ELF-1 (cell line): Measurements from ENCODE around the gene SH3D19.
"Not testable (repeated sequence)": the region's sequence is repeated elsewhere in the genome, so short reads cannot be mapped to it uniquely, and the experiment has no call there.

Source experiments
- DNase-seq: peaks from one replicate; pipeline ENCODE4 v3.0.0-alpha.2; 2016; ENCODE audit warnings: low read depth, low spot score

SH3D19 gene

GRCh38 chr4:151322570-151322969 is 2.8 kb downstream of the SH3D19 start:
- no peak for DNase-seq

DNA sequence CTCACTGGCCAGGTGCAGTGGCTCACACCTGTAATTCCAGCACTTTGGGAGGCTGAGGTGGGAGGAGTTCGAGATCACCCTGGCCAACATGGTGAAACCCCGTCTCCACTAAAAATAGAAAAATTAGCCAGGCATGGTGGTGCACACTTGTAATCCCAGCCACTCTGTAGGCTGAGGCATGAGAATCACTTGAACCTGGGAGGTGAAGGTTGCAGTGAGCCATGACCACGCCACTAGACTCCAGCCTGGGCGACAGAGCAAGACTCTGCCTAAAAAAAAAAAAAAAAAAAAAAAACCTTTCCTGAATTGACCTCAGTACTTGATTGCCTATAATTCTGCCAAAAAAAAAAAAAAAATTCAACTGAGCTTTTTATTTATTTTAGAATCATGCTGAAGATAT is 3.2 kb downstream of the SH3D19 start:
- DNase-seq = not testable (repeated sequence)

DNA sequence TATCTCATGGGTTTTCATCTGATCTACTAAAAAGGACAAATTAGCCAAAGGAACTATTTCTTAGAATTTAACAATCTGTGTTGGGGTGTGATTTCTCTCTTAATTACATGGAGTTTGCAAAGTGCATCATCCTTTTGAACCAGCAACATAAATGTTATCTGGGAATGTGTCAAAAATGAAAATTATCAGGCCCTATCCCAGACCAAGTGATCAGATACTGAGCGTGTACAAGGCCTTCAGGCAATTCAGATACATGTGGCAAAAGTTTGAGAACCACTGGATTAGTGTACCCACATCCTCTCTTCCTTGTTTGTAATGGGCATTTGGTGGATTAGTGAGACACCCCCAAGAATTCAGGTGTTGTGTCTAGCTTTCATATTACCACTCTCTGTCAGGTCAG is 3.8 kb downstream of the SH3D19 start:
- no peak for DNase-seq

DNA sequence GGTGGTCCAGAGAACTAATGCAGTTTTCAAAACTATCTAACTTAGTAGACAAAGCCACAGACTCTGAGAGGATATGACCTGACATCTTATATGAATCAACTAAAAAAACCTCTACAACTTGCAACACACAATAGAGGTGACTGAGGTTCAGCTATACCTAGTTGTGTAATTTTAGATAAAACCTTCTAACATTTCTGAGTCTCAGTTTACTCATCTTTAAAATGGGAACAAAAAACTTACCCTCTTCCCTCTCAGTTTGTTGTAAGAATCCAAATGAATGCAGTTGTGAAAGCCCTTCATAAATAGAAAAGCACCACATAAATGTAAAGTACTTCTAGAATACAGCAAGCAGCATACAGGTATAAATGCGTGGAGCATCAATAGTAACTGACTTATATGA is 5.9 kb downstream of the SH3D19 start:
- no peak for DNase-seq

GRCh38 chr4:151318307-151319006 is 6.9 kb downstream of the SH3D19 start:
- DNase-seq = no peak

DNA sequence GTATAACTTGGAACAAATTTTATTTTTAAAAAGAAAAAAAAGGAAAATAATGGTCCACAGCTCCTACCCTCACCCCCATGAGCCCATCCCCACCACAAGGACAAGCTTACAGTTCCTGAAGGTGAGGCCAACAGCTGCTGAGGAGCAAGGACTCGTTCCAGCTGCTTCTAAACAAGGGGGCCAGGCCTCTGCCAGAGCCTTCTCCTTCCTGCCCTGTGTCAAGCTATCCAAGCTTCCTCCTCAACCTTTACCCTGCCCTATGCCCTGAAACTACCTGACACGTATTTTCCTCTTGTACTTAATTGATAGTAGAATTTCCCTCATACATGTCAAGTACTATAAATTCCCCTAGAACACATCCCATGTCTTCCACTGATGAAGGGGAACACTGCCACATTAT is 8.8 kb downstream of the SH3D19 start:
- no peak for DNase-seq

DNA sequence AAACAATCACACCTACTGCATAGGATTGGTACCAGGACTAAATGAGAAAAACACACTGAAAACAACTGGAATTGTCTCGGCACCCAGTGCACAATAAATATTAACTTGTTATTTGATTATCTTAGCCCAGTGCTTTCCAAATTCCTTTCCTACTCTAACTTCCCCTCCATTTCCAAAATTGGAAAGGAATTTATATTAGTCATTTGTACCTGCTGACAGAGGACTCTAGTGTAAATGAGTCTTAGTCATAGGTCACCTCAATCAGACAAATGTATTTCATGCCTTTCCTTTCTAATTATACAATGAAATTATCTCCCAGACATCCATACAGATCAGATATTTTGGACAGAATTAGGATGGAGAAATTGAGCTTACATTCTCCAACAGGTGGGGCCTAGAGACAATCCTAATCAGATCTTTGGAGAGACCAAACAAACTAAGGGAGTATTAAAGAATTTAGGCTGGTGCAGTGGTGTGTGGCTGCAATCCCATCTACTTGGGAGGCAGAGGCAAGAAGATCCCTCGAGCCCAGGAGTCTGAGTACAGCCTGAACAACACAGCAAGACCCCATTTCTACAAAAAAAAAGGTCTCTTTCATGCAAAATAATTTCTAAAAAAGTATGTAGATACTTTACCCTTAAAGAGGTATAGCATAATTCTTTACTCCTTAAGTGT is 10.1 kb downstream of the SH3D19 start:
- DNase-seq = no peak

DNA sequence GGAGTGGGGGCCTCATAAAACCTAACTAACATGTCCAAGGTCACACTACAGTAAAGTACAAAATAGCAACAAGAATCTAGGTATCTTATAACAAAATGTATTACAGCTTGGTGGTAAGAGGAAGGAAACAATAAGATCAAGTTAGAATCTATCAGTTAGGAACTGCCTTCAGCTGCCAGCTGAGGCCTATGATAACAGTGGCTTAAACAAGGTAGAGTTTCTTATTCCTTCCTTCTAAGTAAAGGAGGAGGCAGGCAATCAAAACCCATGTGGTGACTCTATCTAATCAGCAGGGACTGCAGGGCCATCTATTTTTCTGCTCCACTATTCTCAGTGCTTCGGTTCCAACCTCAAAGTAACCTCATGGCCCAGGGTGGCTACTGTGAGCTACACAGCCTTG is 10.9 kb downstream of the SH3D19 start:
- no peak for DNase-seq

DNA sequence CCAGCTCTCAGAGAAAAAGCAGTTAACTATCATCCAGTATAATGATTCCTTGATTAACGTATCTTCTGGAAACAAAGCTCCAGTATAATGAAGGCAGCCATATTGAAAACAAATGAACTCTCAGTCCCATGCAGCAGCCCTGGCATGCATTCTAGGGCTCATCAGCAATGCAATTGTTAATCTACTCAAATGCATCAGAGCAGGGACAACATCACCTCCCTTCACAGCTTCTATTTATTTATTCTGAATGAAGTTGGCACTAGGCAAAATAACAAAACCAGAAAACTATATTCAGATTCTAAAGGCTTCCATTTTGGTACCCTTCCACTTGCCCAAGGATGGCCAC is 11.4 kb downstream of the SH3D19 start:
- no peak for DNase-seq

GRCh38 chr4:151313306-151314009 is 11.9 kb downstream of the SH3D19 start:
- no peak for DNase-seq

DNA sequence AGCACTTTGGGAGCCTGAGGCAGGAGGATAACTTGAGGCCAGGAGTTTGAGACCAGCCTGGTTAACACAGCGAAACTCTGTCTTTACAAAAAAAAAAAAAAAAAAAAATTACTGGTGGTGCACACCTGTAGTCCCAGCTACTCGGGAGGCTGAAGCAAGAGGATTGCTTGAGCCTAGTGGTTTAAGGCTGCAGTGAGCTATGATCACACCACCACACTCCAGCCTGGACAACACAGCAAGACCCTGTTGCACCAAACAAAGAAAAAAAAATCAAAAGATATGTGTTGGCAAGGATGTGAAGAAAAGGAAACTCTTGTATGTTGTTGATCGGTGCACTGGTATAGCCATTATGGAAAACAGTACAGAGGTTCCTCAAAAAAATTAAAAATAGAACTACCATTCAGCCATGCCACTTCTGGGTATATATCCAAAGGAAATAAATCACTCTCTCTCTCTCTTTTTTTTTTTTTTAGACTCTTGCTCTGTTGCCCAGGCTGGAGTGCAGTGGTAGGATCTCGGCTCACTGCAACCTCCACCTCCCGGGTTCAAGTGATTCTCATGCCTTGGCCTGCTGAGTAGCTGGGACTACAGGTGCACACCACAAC is 15.2 kb downstream of the SH3D19 start:
- DNase-seq = no peak

DNA sequence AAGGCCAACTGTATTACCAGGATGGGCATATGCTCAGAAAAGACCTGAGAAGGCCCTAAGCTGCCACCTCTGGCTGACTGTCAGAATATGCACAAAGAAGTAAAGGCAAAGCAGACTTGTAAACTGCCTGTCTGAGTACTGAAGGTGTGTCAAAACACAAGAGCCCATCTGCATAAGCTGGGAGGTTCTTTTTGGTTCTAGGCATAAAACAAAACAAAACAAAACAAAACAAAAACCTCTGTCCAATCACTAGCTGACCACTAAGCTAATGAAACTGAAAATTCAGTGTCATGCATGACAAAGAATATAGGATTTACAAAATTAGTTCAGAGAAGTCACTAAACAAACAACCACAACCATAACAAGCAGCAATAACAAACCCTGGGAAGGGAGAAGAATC is 20.6 kb downstream of the SH3D19 start:
- DNase-seq = no peak

- no peak for DNase-seq
Measured at GRCh38 chr4:151304226-151304625, 21.2 kb downstream of the SH3D19 start.

DNA sequence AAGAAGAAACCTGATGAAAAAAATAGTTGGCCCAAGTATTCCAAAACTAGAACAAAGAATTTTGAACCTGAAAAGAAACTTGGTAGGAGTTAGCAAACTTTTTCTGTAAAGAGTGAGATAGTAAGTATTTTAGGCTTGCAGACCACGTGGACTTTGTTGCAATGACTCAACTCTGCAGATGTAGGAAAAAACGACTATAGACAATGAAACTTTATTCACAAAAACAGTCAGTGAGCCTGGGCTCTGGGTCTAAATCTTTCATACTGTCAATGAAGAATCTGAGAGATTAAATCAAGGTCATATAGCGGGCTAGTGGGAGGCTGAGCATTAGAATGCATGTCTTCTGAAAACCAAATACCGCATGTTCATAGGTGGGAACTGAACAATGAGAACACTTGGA is 23.0 kb downstream of the SH3D19 start:
- no peak for DNase-seq

GRCh38 chr4:151297170-151297569 is 28.2 kb downstream of the SH3D19 start:
- DNase-seq = no peak

- no peak for DNase-seq
Measured at GRCh38 chr4:151296227-151296626, 29.2 kb downstream of the SH3D19 start.

DNA sequence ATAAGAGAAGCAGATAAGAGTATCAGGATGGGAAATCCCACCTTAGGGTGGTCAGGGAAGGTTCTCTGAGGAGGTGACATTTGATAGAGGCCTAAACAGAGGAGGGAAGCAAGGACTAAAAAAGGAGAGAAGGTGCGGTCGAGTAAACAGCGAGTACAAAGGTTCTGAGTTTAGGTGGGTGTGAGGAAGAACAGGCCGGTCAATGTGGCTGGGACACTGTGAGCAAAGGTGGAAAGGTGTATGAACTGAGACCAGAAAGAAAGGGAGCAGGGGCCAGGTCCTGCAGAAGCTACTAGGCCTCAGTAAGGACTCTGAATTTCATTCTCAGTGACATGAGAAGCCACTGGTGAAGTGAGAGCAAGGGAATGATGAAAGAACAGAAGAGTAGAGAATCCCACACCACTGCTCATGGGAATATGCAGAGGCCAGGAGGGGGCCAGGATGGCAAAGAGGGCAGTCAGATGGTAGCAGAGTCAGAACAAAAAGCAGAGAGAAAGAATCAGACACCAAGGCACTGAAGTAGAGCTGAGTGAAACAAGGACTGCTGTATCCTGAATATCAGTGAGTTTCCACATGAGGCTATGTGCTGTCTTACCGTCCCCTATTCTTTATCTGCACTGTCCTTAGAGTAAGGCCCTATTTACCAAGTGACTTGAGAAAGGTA is 30.4 kb downstream of the SH3D19 start:
- no peak for DNase-seq

GRCh38 chr4:151292038-151292437 is 33.4 kb downstream of the SH3D19 start:
- no peak for DNase-seq

DNA sequence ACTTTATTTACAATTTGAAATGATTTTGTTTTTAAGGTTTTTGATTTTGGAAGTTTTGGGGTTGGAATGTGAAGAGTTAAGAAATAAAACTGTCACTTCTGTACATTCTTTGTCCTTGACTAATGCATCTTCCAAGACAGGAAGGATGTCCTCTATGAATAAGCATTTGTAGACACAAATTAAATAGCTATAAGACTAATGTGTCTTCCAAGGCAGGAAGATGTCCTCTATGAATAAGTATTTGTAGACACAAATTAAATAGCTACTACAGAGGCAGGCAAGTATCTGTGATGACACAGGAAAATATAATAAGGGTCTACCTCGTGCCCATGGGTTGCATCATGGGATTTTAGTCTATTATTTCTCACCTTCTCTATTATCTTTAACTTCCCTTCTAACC is 33.9 kb downstream of the SH3D19 start:
- no peak for DNase-seq

DNA sequence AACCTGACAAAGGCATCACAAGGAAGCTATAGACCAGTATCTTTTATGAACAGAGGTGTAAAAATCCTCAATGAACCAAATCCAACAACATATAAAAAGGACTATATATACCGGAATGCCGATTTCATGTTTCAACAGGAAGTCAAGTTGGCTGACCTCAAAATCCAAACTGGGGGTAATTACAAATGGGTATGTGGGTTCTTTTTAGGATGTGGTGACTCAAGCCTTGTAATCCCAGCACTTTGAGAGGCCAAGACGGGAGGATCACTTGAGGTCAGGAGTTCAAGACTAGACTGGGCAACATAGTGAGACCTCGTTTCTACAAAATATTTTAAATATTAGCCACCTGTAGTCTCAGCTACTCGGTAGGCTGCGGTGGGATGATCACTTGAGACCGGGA is 38.0 kb downstream of the SH3D19 start:
- DNase-seq = no peak

DNA sequence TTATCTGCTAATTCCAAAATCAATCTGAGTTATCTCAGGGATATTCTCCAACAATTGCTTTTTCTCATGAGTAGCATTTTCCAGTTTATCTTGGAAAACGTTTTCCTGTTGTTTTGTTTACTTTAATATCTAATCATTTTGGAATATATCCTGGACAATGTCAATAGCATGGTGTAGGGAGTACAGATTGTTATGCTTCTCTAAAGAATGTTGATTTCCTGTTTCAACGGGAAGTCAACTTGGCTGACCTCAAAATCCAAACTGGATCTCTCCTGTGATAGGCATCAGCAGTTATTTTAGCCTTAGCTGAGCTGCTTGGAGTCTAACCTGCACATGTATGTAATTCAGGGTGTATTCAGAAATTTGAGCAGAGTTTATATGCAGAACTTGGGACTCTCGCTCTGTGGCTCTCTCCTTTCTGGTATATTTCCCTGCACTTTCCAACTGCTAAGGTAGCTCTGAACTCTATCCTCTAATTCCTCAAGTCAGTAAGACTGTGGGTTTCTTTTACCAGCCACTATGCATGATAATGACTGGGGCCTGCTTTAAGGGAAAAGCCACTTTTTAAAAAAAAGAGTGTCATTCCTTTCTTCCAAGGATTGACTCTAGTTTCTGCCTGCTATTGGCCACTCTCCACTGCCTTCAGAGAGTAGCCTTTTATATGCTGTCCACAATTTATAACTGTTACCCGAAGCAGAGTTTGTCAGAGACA is 40.7 kb downstream of the SH3D19 start:
- peak; percentile 54 for DNase-seq
